DMS114 treated with DMSO at 0.1 percent for 48 hours (cell line): ENCODE data around the gene ZBTB40.

ENCODE experiments used
- DNase-seq: peaks from one replicate; lab custom pipeline; 2025; ENCODE audit not compliant: unreplicated experiment; lab: John Stamatoyannopoulos, UW

Gene ZBTB40

GRCh38 chr1:22578732-22579361, 127.2 kb downstream of the ZBTB40 start:
- DNase-seq, result no peak

DNA sequence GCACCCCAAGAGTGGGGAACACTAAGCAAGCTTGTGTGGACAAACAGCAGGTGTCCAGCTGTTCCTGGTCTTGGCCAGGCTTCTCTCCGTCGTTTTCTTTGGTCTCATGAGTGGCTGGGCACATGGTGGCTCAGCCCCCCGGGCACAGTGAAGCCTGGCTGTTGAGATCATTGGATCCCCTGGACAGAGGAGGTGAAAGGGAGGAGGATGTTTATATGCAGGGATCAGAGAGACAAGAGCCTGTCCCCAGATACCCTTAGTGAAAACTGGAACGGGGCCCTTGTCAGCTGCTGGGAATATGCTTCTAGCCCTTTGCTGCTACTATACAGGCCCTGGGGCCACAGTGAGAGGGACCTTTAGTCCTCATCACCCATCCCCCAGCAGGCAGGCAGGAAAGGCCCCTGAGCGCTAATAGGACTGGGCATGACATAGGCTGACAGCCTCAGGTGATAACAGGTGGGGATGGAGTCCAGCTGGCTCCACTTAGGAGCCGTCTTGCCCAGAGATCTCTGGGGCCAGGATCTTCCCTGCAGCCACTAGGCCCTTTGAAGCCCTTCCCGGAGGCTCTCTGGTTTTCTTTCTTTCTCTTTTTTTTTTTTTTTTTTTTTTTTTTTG, 128.0 kb downstream of the ZBTB40 start:
- DNase-seq, result no peak
